Adrenal gland (tissue), 5 donors: ENCODE results near the gene PSENEN.

ENCODE experiments used
- CTCF ChIP-seq, 6 experiments: fragments of 450-650 bp in 4 of 6; fragments of 200-600 bp in 2 of 6; sonication (generic) in 1 of 6; IDR thresholded peaks; 1 replicate in 5 of 6; 2 replicates in 1 of 6; pipeline versions ENCODE4 v1.5.1 to v1.8.0; 2016 to 2021; ENCODE audit warnings: antibody characterized with exemption in 6 of 6, mild to moderate bottlenecking in 2 of 6, moderate library complexity in 1 of 6
- POLR2A ChIP-seq, 2 donors: fragments of 450-650 bp; IDR thresholded peaks; one replicate each; pipeline ENCODE4 v1.6.1; 2017; ENCODE audit warnings: antibody characterized with exemption in 2 of 2, mild to moderate bottlenecking in 2 of 2, moderate library complexity in 1 of 2
- donor health status: DM: no; HTN: no; CAD: no.

DNA sequence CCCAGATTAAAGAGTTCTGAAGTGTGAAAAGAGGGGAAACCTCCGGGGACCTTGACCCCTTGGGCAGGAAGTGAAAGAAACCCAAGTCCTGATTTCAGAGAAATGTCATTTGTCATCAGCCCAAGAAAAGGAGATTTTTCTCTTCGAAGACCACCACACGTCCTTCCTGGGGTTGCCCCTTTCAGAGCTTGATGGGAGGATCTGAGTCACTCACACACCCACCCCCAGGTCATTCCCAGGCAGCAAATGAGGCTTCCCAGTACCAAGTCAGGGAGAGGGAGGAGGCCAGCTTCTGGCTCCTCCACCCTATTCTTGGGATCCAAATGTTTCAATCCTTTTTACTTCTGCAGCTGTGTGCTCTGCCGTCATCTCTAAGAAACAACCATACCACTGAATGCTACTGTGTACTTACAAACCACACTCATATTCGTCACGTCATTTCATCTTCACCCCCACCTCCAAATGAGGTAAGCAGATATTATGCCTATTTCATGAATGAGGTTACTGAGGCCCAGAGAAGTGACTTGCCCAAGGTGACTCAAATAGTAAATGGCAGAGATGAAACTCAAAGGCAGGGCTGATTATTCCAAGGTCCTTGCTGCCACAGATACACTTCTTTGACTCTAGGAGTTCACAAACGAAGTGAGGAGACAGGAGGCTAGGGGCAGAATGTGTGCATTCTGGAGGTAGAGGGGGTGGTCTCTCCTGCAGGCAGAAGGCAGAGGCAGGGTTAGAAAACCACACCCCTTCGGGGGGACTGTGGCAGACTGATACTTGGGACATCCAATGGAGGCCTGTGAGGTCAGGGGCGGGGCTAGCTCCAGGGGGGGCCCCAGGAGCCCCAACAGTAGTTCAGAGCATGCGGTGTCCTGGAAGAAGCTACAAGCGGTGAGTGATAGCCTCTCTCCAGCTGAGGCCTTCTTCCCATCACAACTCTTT, 32.6 kb upstream of the PSENEN start:
- TF ChIP-seq POLR2A (IDR thresholded peaks at IDR 0.05) (no peak), CTCF (IDR thresholded peaks at IDR 0.05) (no peak)
